HG02763 (cell line): ENCODE measurements around the gene ULBP3.
"Not testable (repeated sequence)": the region's sequence is repeated elsewhere in the genome, so short reads cannot be mapped to it uniquely, and the experiment has no call there.

Source experiments
- ATAC-seq: cut with Tn5 transposase; IDR thresholded peaks from one replicate; pipeline ENCODE4 v1.9.1; 2021; ENCODE audit warnings: mild to moderate bottlenecking, moderate library complexity; ENCODE audit not compliant: unreplicated experiment

The ULBP3 gene

DNA sequence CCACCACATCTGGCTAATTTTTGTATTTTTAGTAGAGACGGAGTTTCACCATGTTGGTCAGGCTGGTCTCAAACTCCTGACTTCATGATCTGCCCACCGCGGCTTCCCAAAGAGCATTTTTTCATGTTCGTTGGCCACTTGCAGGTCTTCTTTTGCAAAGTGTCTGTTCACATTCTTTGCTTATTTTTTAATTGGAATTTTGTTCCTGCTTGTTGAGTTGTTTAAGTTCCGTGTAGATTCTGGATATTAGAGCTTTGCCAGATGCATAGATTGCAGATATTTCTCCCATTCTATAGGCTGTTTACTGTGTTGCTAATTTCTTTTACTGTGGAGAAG, 51.8 kb downstream of the ULBP3 start:
- not testable (repeated sequence) for ATAC-seq

- ATAC-seq = peak; percentile 71
These were observed 52.4 kb downstream of the ULBP3 start for GRCh38 chr6:150016324-150017185.

DNA sequence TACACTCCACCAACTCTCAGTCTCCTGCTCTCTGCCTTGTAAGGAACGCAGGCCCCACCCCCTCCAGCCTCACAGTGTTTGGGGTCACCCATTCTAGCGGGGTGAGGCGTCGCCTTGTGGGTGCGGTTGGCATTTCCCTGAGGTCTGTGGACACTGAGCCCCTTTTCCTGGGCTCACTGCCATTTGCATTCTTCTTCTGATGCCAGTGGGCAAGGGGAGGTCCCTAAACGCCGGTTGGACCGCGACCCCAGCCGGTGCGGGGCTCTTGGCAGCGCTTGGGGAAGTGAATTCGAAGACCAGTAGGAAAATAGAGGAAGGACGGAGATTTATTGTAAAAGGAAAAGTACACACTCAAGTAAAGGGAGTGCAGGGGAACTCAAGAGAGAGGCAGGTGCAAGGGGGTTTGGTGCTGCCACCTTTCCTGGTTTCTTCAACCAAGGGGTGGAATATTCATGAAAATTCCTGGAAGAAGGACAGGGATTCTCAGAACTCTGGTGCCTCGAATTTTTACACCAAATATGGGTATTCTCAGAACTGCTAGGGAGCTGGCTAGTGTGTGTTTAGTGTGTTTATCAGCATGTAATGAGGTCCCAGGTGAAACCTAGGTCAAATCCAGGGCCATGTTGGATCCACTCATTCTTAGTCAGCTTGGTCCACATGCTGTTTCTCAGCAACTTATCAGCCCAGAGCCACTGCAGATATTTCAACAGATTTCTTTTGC, 53.5 kb downstream of the ULBP3 start:
- not testable (repeated sequence) for ATAC-seq

DNA sequence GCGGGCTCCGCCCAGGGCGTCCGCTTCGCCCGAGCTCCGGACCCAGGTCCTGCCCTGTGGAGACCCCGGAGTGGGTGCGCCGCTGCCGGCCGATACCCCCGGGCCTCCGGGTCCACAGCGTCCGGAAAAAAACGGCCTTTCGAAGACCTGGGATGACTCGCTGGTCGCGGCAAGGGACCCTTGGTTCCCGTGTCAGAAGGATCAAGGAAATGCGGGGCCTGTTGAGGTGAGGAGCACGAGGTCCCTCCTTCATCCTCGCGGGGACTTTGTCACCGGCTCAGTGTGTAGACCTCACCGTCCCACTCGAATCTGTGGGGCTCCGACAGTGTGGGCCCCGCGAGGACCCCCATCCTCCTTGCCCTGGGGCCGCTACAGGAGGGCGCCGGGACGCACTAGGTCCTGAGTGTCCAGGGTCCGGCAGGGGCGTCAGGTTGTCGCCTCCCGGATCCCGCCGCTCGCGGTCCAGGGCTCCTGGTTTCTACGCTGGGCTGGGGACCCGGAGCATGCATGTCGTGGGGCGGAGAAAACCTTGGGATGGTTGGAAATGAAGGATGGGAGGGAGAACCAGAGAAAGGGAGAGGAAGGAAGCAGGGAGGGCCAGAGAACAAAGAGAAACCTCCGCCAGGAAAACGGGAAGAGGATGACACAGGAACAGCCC, 54.2 kb downstream of the ULBP3 start:
- not testable (repeated sequence) for ATAC-seq

DNA sequence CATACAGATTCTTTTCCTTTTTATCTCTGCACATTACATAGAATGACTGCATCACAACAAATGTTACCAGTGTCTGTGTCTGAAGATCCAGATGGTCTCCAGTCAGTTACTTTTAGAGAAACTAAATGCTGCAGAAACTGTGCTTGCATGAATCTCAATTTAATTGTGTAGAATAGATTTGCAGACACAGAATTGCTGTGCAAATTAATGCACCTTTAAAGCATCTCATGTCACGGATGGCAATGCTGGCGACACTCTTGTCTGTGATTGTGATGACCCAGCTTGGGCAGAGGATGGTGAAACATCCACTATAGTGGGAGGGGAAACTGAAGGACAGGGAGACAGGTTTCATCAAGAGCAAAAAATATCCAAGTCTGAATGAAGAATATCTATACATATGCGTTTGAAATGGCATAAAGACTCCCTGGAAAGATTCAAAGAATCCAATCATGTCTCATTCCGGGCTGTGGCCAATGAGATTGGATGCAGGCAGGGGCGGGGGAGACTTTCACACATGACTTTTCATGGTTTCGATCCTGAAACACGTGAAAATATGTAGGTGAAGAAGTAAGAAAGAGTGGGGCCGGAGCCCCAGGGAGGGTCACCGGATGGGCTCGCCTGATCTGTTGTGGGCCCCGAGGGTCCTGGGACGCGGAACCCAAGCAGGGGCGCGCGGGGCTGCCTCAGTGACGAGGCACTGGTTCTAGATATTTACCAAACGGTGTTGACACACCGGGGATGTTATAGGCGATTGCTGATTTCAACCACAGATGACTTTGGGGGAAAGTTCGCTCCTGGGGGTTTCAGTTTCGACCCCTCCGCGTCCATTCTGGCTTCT, 54.9 kb downstream of the ULBP3 start:
- not testable (repeated sequence) for ATAC-seq

DNA sequence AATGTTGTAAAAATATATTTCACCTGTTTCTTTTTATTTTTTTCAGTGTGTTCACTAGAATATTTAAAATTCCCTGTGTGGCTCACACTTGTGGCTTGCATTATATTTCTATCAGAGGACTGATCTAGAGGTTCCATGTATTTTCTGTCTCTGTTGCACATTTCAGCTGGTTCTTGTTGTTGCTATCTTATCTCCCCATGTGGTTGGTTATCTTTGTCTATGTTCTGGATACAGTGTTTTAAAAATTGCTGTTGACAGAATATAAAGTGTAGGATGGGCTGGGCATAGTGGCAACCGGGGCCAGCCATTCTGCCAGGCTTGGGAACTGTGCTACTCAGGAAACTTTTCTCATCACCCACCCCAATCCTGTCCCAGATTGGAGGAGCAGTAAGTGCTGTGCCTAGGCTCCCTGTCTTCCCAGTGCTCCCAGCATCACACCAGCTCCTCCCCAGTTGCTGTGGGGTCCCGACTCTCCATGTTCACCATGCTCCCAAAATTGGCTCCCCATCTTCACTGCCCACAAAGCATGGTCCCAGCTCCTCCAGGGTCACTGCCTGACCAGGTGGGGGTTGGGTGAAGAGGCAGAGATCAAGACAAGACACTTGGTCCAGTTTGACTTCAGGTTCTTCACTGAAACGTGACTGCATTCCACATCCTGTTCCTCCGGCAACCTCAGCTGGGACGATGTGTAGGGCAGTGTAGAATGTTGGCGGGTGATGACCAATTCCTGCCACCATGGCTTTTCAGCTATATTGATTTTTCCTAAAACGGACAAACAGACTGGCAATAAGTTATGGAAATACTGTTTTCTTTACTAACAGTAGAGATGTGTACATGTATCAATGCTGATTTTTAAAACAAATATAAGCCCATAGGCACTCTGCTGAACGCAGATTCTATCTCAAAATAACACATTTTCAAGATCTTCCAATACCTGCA, 55.8 kb downstream of the ULBP3 start:
- not testable (repeated sequence) for ATAC-seq
